Measurements from ENCODE around the gene CDHR2. TPM values are rescaled to one million over a fixed set of nuclear protein-coding genes. Genes with fewer than 3 reads are reported as not detected.

The CDHR2 gene
- total and polyA plus RNA-seq, 3 donors from 2014 or later = 32.0 to 60.5 (median 39.8) TPM

- intact Hi-C loops (cut with DNase I; ENCODE audit: low total_unique reads) = no loop called here
- Histone ChIP-seq H3K27ac (no peak overlapping the region), H3K36me3 (ENCODE audit: low read depth, missing control alignments) (no peaks in the 10 kb centered on the region), H3K4me1 (no peaks in the 10 kb centered on the region), H3K27me3 (no peaks in the 10 kb centered on the region), H3K4me3 (no peak overlapping the region), H3K9me3 (no peaks in the 10 kb centered on the region)
- WGBS, 2 donors = 92 to 93% methylated on average over 3 of the region's 3 CpGs
- TF ChIP-seq POLR2A (IDR thresholded peaks at IDR 0.05) = no peak
- TF ChIP-seq CTCF (IDR thresholded peaks at IDR 0.05) = no peak
- DNase-seq = no peak
Measured at GRCh38 chr5:176592573-176592972, 43.4 kb downstream of the CDHR2 start.

GRCh38 chr5:176593273-176593869, 44.2 kb downstream of the CDHR2 start:
- no peaks in the 10 kb centered on the region for H3K36me3 ChIP-seq (ENCODE audit: low read depth, missing control alignments)
- intact Hi-C loops (cut with DNase I; ENCODE audit: low total_unique reads) = no loop called here
- no peak overlapping the region for H3K27ac ChIP-seq
- no peaks in the 10 kb centered on the region for H3K9me3 ChIP-seq
- H3K4me1 ChIP-seq = no peaks in the 10 kb centered on the region
- H3K27me3 ChIP-seq = no peaks in the 10 kb centered on the region
- TF ChIP-seq POLR2A (IDR thresholded peaks at IDR 0.05) (no peak), CTCF (IDR thresholded peaks at IDR 0.05) (no peak)
- no peak for DNase-seq
- no peak overlapping the region for H3K4me3 ChIP-seq
- WGBS, 2 donors = 92 to 93% methylated on average over 8 to 12 of the region's 12 CpGs

- Histone ChIP-seq H3K9me3 (no peaks in the 10 kb centered on the region), H3K36me3 (ENCODE audit: low read depth, missing control alignments) (no peaks in the 10 kb centered on the region), H3K27me3 (no peaks in the 10 kb centered on the region), H3K4me1 (no peaks in the 10 kb centered on the region), H3K4me3 (no peak overlapping the region), H3K27ac (no peak overlapping the region)
- intact Hi-C loops (cut with DNase I; ENCODE audit: low total_unique reads) = no loop called here
- TF ChIP-seq POLR2A (IDR thresholded peaks at IDR 0.05) (no peak), CTCF (IDR thresholded peaks at IDR 0.05) (no peak)
- 90 to 94% methylated on average over 5 to 8 of the region's 8 CpGs for WGBS, 2 donors
- no peak for DNase-seq
Measured at GRCh38 chr5:176594554-176594953, 45.4 kb downstream of the CDHR2 start.

- H3K27ac ChIP-seq = no peak overlapping the region
- WGBS, 2 donors = 73 to 87% methylated on average over 5 to 11 of the region's 11 CpGs
- no peak for DNase-seq
- TF ChIP-seq POLR2A (IDR thresholded peaks at IDR 0.05) (no peak), CTCF (IDR thresholded peaks at IDR 0.05) (no peak)
- H3K36me3 ChIP-seq (ENCODE audit: low read depth, missing control alignments) = no peaks in the 10 kb centered on the region
- no peaks in the 10 kb centered on the region for H3K9me3 ChIP-seq
- H3K4me3 ChIP-seq = no peak overlapping the region
- H3K27me3 ChIP-seq = no peaks in the 10 kb centered on the region
- intact Hi-C loops (cut with DNase I; ENCODE audit: low total_unique reads) = no loop called here
- H3K4me1 ChIP-seq = no peaks in the 10 kb centered on the region
Measured at GRCh38 chr5:176595386-176595943, 46.3 kb downstream of the CDHR2 start.

Data from testis (tissue), 3 donors.